K562 (cell line): ENCODE measurements around the gene TLE6. TPM values are rescaled to one million over a fixed set of nuclear protein-coding genes. Genes with fewer than 3 reads are reported as not detected.

ENCODE experiments used
- ATAC-seq: fragments of 200-7000 bp; cut with Tn5 transposase; 3 replicates; pipeline ENCODE4 v1.9.1; 2020; ENCODE audit warnings: moderate library complexity
- BruUV-seq: library from RNA; stranded (reverse); fragments of 400-500 nt; replicated peaks from 2 replicates; lab custom pipeline; 2021; lab: Mats Ljungman, UMichigan
- CTCF ChIA-PET: fragments of 300-600 bp; formaldehyde crosslinking; extraction: SDS; loops from one replicate; lab custom pipeline; 2021; ENCODE audit warnings: low intra/inter-chr PET ratio; lab: Yijun Ruan, JAX
- POLR2A ChIA-PET: fragments of 300-600, 350-650 bp; sonication (Branson Sonifier 250); formaldehyde crosslinking; extraction: SDS; loops from one replicate; lab custom pipeline; 2021; ENCODE audit warnings: antibody characterized with exemption, inconsistent platforms; lab: Yijun Ruan, JAX
- DNase-seq, 4 experiments: peaks; one replicate each; pipeline versions ENCODE4 v3.0.0 to v3.0.0-alpha.2; 2011 to 2018; ENCODE audit warnings: low spot score in 3 of 4, mixed read lengths in 3 of 4; ENCODE audit errors: extremely low read depth in 1 of 4
- FAIRE-seq: peaks from 2 replicates; lab custom pipeline; 2011; peaks lifted over from hg19 to GRCh38; lab: Jason Lieb, UNC
- H2AFZ ChIP-seq: 2 replicates; pipeline ENCODE4 v1.6.0; 2011; ENCODE audit warnings: low read depth, low read length, control low read depth, inconsistent platforms
- H3K27ac ChIP-seq: fragments of 200-600 bp; 3 replicates; pipeline ENCODE4 v1.8.0; 2011; ENCODE audit warnings: low read depth, mild to moderate bottlenecking, control low read depth, inconsistent platforms, low read length, moderate library complexity, mixed read lengths; ENCODE audit errors: extremely low read depth
- H3K27me3 ChIP-seq, 2 experiments: fragments of 300-600 bp in 1 of 2; 2 replicates in 1 of 2; 3 replicates in 1 of 2; pipeline versions ENCODE4 v1.6.0 to v1.8.0; 2011; ENCODE audit warnings: inconsistent platforms in 2 of 2, low read length in 2 of 2, mild to moderate bottlenecking in 1 of 2, mixed read lengths in 1 of 2, moderate library complexity in 1 of 2; ENCODE audit not compliant: control insufficient read depth in 2 of 2, insufficient read depth in 2 of 2
- H3K36me3 ChIP-seq: fragments of 300-600 bp; 3 replicates; pipeline ENCODE4 v1.8.0; 2011; ENCODE audit warnings: mild to moderate bottlenecking, low read length, inconsistent platforms; ENCODE audit not compliant: control insufficient read depth, insufficient read depth
- H3K4me1 ChIP-seq, 2 experiments: fragments of 200-600 bp in 1 of 2; replicated peaks in 1 of 2; 2 replicates in 1 of 2; 3 replicates in 1 of 2; pipeline versions ENCODE4 v1.5.1 to v1.8.0; 2011; ENCODE audit warnings: inconsistent platforms in 2 of 2, low read length in 2 of 2, mild to moderate bottlenecking in 1 of 2, mixed read lengths in 1 of 2, moderate library complexity in 1 of 2; ENCODE audit not compliant: control insufficient read depth in 2 of 2, insufficient read depth in 2 of 2
- H3K4me2 ChIP-seq: 2 replicates; pipeline ENCODE4 v1.6.1; 2011; ENCODE audit warnings: low read length, control low read depth, inconsistent platforms, mixed read lengths; ENCODE audit not compliant: insufficient read depth
- H3K4me3 ChIP-seq: fragments of 200-600 bp; sonication (generic), shearing (Covaris generic); 2 replicates; pipeline ENCODE4 v1.5.1; 2016; ENCODE audit warnings: control low read depth, inconsistent platforms
- H3K79me2 ChIP-seq: fragments of 200-600 bp; 3 replicates; pipeline ENCODE4 v1.8.0; 2011; ENCODE audit warnings: low read length, inconsistent platforms; ENCODE audit not compliant: control insufficient read depth, insufficient read depth
- H3K9ac ChIP-seq, 2 experiments: 2 replicates each; pipeline versions ENCODE4 v1.6.0 to v1.6.1; 2011; ENCODE audit warnings: low read depth in 2 of 2, low read length in 2 of 2, control low read depth in 1 of 2, inconsistent platforms in 1 of 2, mild to moderate bottlenecking in 1 of 2, mixed read lengths in 1 of 2; ENCODE audit not compliant: insufficient read depth in 1 of 2
- H3K9me1 ChIP-seq: one replicate; pipeline ENCODE4 v1.6.0; 2011; ENCODE audit warnings: inconsistent platforms, mild to moderate bottlenecking, low read length, moderate library complexity; ENCODE audit not compliant: control insufficient read depth, insufficient read depth
- H3K9me3 ChIP-seq: replicated peaks from 2 replicates; pipeline ENCODE4 v1.5.1; 2011; ENCODE audit warnings: low read depth, low read length, inconsistent platforms; ENCODE audit not compliant: control insufficient read depth, insufficient read depth
- H4K20me1 ChIP-seq: replicated peaks from 2 replicates; pipeline ENCODE4 v1.6.1; 2011; ENCODE audit warnings: low read length, inconsistent platforms, mixed read lengths; ENCODE audit not compliant: control insufficient read depth, insufficient read depth
- CBFA2T2 ChIP-seq: fragments of 450-650 bp; conservative IDR thresholded peaks from 2 replicates; pipeline ENCODE4 v1.6.1; 2017; ENCODE audit warnings: mild to moderate bottlenecking
- E4F1 ChIP-seq: fragments of 250-450 bp; sonication (Bioruptor Pico); IDR thresholded peaks from 2 replicates; pipeline ENCODE4 v1.5.0; 2021; ENCODE audit warnings: mild to moderate bottlenecking, borderline replicate concordance
- FOXA3 ChIP-seq, 2 experiments: fragments of 450-650 bp in 1 of 2; sonication (generic) in 1 of 2; formaldehyde crosslinking; IDR thresholded peaks in 1 of 2; conservative IDR thresholded peaks in 1 of 2; 2 replicates each; pipeline versions ENCODE4 v1.4.0 to v1.8.0; 2020 to 2022; ENCODE audit warnings: mild to moderate bottlenecking in 2 of 2, missing genetic modification reagents in 1 of 2
- FOXP1 ChIP-seq: sonication (generic); formaldehyde crosslinking; IDR thresholded peaks from 2 replicates; pipeline ENCODE4 v1.8.0; 2022; ENCODE audit warnings: mild to moderate bottlenecking, missing genetic modification reagents
- HDGF ChIP-seq: fragments of 450-650 bp; IDR thresholded peaks from 2 replicates; pipeline ENCODE4 v1.6.1; 2016
- RBM15 ChIP-seq: fragments of 200-400 bp; formaldehyde crosslinking; IDR thresholded peaks from 2 replicates; pipeline ENCODE4 v1.6.1; 2018; ENCODE audit warnings: mild to moderate bottlenecking, low read length, moderate library complexity; ENCODE audit not compliant: insufficient read depth
- RNF2 ChIP-seq: sonication (generic); IDR thresholded peaks from 2 replicates; pipeline ENCODE4 v1.6.1; 2016
- WGBS: fragments of 100-300 bp; shearing (Covaris generic); methylation state at CpG from one replicate; pipeline ENCODE4 v1.1.6; 2016; ENCODE audit warnings: low coverage, mixed read lengths; ENCODE audit not compliant: insufficient coverage; ENCODE audit errors: missing lambda C conversion rate; 5-methylcytosine and 5-hydroxymethylcytosine counted together
- in situ Hi-C: fragments of 300-500 bp; cut with MboI; formaldehyde crosslinking; loops from 4 replicates; pipeline ENCODE4 v1.15.0; 2018; ENCODE audit warnings: inconsistent platforms, mixed read lengths
- intact Hi-C: fragments of 100-400 bp; cut with micrococcal nuclease; formaldehyde crosslinking; loops from 2 replicates; pipeline ENCODE4 v1.14.2; 2022
- polyA plus RNA-seq, 8 experiments: library from polyadenylated mRNA; depleted of rRNA in 4 of 8; stranded (reverse) in 5 of 8; unstranded in 3 of 8; fragments of >200 nt; fragmentation: Nextera tagmentation in 2 of 8; fragmentation: Illumina TruSeq in 1 of 8; extraction: Ambion mirVana in 2 of 8; extraction: Trizol in 1 of 8; gene quantifications; 2 replicates each; pipeline versions ENCODE4 v1.2.1 to v1.2.3, GENCODE V29; 2011 to 2014; ENCODE audit warnings: inconsistent platforms in 1 of 8, missing spikeins in 1 of 8
- total RNA-seq, 7 experiments: library from RNA; depleted of rRNA in 6 of 7; stranded (reverse); fragments of >200 nt in 6 of 7; fragmentation: Illumina TruSeq in 2 of 7; extraction: Trizol in 2 of 7; gene quantifications; 2 replicates each; pipeline versions ENCODE4 v1.2.1 to v1.2.3, GENCODE V29; 2011 to 2021; ENCODE audit warnings: low replicate concordance in 1 of 7
- TF ChIP-seq, protein P1 (sequence below): fragments of 250-450 bp; sonication (Bioruptor Pico); IDR thresholded peaks from 2 replicates; pipeline ENCODE4 v1.4.0; 2020
- TF ChIP-seq, protein P2 (sequence below), 3 experiments: fragments of 200-800 bp in 1 of 3; fragments of 250-450 bp in 1 of 3; fragments of 450-650 bp in 1 of 3; sonication (Bioruptor Pico) in 1 of 3; sonication (Bioruptor generic) in 1 of 3; formaldehyde crosslinking in 1 of 3; IDR thresholded peaks; 2 replicates each; pipeline versions ENCODE4 v1.6.1 to v1.8.0; 2016 to 2022; ENCODE audit warnings: mild to moderate bottlenecking in 2 of 3, missing genetic modification characterization in 2 of 3, missing compliant biosample characterization in 1 of 3, moderate library complexity in 1 of 3

TLE6 gene
- total and polyA plus RNA-seq, 9 of the 15 experiments (the other 6 are each of a cell fraction or from before 2014, with no cell fraction given), result 1.1 to 6.1 (median 2.5) TPM

DNA sequence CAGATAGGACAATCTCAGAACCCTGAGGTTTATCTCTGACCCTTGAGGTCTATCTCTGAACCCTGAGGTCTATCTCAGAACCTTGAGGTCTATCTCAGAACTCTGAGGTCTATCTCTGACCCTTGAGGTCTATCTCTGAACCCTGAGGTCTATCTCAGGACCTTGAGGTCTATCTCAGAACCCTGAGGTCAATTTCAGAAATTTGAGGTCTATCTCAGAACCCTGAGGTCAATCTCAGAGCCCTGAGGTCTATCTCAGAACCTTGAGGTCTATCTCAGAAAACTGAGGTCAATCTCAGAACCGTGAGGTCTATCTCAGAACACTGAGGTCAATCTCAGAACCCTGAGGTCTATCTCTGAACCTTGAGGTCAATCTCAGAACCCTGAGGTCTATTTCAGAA, 49.4 kb downstream of the TLE6 start (continued):
- TF ChIP-seq, protein P1, sequence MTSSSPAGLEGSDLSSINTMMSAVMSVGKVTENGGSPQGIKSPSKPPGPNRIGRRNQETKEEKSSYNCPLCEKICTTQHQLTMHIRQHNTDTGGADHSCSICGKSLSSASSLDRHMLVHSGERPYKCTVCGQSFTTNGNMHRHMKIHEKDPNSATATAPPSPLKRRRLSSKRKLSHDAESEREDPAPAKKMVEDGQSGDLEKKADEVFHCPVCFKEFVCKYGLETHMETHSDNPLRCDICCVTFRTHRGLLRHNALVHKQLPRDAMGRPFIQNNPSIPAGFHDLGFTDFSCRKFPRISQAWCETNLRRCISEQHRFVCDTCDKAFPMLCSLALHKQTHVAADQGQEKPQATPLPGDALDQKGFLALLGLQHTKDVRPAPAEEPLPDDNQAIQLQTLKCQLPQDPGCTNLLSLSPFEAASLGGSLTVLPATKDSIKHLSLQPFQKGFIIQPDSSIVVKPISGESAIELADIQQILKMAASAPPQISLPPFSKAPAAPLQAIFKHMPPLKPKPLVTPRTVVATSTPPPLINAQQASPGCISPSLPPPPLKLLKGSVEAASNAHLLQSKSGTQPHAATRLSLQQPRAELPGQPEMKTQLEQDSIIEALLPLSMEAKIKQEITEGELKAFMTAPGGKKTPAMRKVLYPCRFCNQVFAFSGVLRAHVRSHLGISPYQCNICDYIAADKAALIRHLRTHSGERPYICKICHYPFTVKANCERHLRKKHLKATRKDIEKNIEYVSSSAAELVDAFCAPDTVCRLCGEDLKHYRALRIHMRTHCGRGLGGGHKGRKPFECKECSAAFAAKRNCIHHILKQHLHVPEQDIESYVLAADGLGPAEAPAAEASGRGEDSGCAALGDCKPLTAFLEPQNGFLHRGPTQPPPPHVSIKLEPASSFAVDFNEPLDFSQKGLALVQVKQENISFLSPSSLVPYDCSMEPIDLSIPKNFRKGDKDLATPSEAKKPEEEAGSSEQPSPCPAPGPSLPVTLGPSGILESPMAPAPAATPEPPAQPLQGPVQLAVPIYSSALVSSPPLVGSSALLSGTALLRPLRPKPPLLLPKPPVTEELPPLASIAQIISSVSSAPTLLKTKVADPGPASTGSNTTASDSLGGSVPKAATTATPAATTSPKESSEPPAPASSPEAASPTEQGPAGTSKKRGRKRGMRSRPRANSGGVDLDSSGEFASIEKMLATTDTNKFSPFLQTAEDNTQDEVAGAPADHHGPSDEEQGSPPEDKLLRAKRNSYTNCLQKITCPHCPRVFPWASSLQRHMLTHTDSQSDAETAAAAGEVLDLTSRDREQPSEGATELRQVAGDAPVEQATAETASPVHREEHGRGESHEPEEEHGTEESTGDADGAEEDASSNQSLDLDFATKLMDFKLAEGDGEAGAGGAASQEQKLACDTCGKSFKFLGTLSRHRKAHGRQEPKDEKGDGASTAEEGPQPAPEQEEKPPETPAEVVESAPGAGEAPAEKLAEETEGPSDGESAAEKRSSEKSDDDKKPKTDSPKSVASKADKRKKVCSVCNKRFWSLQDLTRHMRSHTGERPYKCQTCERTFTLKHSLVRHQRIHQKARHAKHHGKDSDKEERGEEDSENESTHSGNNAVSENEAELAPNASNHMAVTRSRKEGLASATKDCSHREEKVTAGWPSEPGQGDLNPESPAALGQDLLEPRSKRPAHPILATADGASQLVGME (CRISPR knock-in tag), result no peak
- no peak for TF ChIP-seq FOXP1
- no peak for TF ChIP-seq RNF2

- BruUV-seq, result no TSS peak
- Histone ChIP-seq H3K9me1 (no peaks in the 10 kb centered on the region), H3K4me1 (peaks cover 23 to 36% of the 10 kb centered on the region in 2 experiments), H3K27ac (no peak overlapping the region), H3K27me3 (no peaks in the 10 kb centered on the region), H4K20me1 (no peaks in the 10 kb centered on the region), H3K4me3 (no peak overlapping the region), H3K79me2 (no peaks in the 10 kb centered on the region), H3K4me2 (no peak overlapping the region), H3K9me3 (no peaks in the 10 kb centered on the region), H3K9ac (no peak overlapping the region), H3K36me3 (no peaks in the 10 kb centered on the region), H2AFZ (no peak overlapping the region)
- ATAC-seq (no peak), DNase-seq (no peak), FAIRE-seq (peak; percentile 19)
- intact Hi-C loops (no loop called here), in situ Hi-C loops (no loop called here)
- ChIA-PET CTCF (no interaction called here), POLR2A (interaction anchor here (0.7 to 2.5 kb wide), 2 partner anchors 8 to 15 kb away, joined by 3 to 12 read pairs; no protein-coding TSS in a partner anchor)
- WGBS, result 35% methylated on average over 2 of the region's 2 CpGs
- TF ChIP-seq E4F1 (no peak), HDGF (no peak), CBFA2T2 (no peak), RBM15 (no peak), FOXA3 (CRISPR knock-in tag; conservative IDR thresholded peaks at IDR 0.05 in 1 of 2, IDR thresholded peaks at IDR 0.05 in 1 of 2) (no peak)
- TF ChIP-seq, protein P2, sequence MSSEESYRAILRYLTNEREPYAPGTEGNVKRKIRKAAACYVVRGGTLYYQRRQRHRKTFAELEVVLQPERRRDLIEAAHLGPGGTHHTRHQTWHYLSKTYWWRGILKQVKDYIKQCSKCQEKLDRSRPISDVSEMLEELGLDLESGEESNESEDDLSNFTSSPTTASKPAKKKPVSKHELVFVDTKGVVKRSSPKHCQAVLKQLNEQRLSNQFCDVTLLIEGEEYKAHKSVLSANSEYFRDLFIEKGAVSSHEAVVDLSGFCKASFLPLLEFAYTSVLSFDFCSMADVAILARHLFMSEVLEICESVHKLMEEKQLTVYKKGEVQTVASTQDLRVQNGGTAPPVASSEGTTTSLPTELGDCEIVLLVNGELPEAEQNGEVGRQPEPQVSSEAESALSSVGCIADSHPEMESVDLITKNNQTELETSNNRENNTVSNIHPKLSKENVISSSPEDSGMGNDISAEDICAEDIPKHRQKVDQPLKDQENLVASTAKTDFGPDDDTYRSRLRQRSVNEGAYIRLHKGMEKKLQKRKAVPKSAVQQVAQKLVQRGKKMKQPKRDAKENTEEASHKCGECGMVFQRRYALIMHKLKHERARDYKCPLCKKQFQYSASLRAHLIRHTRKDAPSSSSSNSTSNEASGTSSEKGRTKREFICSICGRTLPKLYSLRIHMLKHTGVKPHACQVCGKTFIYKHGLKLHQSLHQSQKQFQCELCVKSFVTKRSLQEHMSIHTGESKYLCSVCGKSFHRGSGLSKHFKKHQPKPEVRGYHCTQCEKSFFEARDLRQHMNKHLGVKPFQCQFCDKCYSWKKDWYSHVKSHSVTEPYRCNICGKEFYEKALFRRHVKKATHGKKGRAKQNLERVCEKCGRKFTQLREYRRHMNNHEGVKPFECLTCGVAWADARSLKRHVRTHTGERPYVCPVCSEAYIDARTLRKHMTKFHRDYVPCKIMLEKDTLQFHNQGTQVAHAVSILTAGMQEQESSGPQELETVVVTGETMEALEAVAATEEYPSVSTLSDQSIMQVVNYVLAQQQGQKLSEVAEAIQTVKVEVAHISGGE (CRISPR knock-in tag; IDR thresholded peaks at IDR 0.05), result no peak
Measured at GRCh38 chr19:3027292-3027691, 49.9 kb downstream of the TLE6 start.
